HG03565 (cell line): Measurements from ENCODE around the gene RASGRP2.
A peak's percentile ranks its signal among the peaks of the same experiment; 100 is the strongest.

Experiments used
- ATAC-seq: cut with Tn5 transposase; IDR thresholded peaks from one replicate; pipeline ENCODE4 v1.9.1; 2021; ENCODE audit warnings: mild to moderate bottlenecking, moderate library complexity; ENCODE audit not compliant: unreplicated experiment

The RASGRP2 gene

GRCh38 chr11:64743591-64744543 lies at the start of gene RASGRP2:
Gene RASGRP2 (minus strand): TSS chr11:64744142. CDS start chr11:64742866, 1,276 bp downstream.
- no peak for ATAC-seq

- no peak for ATAC-seq
Observed at GRCh38 chr11:64792482-64792881, 48.5 kb upstream of the RASGRP2 start.

GRCh38 chr11:64791781-64792291 lies 47.9 kb upstream of the RASGRP2 start:
- no peak for ATAC-seq

GRCh38 chr11:64790205-64791095 lies 46.5 kb upstream of the RASGRP2 start:
- ATAC-seq: no peak

- ATAC-seq: no peak
Observed at GRCh38 chr11:64789331-64790204, 45.6 kb upstream of the RASGRP2 start.

- ATAC-seq: no peak
Observed at GRCh38 chr11:64788321-64789215, 44.6 kb upstream of the RASGRP2 start.

GRCh38 chr11:64787526-64788320 lies 43.8 kb upstream of the RASGRP2 start:
- no peak for ATAC-seq

- no peak for ATAC-seq
Observed at GRCh38 chr11:64786308-64786707, 42.4 kb upstream of the RASGRP2 start.

- ATAC-seq: no peak
Observed at GRCh38 chr11:64784813-64785581, 41.1 kb upstream of the RASGRP2 start.

GRCh38 chr11:64778473-64779298 lies 34.7 kb upstream of the RASGRP2 start, which contains the start of gene SF1:
Gene SF1 (minus strand): TSS chr11:64778542. CDS start chr11:64778392, 150 bp downstream.
- peak; percentile 66 for ATAC-seq

- no peak for ATAC-seq
Observed at GRCh38 chr11:64778223-64778472, 34.2 kb upstream of the RASGRP2 start.

- ATAC-seq: no peak
Observed at GRCh38 chr11:64777449-64778222, 33.7 kb upstream of the RASGRP2 start.

GRCh38 chr11:64776875-64777274 lies 32.9 kb upstream of the RASGRP2 start:
- ATAC-seq: no peak

- ATAC-seq: no peak
Observed at GRCh38 chr11:64776425-64776824, 32.5 kb upstream of the RASGRP2 start.

GRCh38 chr11:64774144-64774543 lies 30.2 kb upstream of the RASGRP2 start:
- no peak for ATAC-seq

- no peak for ATAC-seq
Observed at GRCh38 chr11:64772303-64773018, 28.5 kb upstream of the RASGRP2 start.
